Measurements from ENCODE around the gene B4GALT7.
"Not testable (repeated sequence)": the region's sequence is repeated elsewhere in the genome, so short reads cannot be mapped to it uniquely, and the experiment has no call there.

- TF ChIP-seq CTCF (IDR thresholded peaks at IDR 0.05; ENCODE audit: low read depth, low read length); POLR2A (IDR thresholded peaks at IDR 0.05; ENCODE audit: extremely low read depth, insufficient read length); MAX (IDR thresholded peaks at IDR 0.05; ENCODE audit: low read depth, low read length): not testable (repeated sequence)
Measured at GRCh38 chr5:177624172-177624571, 24.2 kb downstream of the B4GALT7 start.

Data from NB4 (cell line).